DLD1 (cell line): ENCODE measurements around the gene TRPV3.

ENCODE experiments used
- in situ Hi-C: cut with HindIII; loops from 2 replicates; pipeline ENCODE4 v1.10.0; 2017; ENCODE audit warnings: low sequenced_read_pairs

Gene TRPV3

DNA sequence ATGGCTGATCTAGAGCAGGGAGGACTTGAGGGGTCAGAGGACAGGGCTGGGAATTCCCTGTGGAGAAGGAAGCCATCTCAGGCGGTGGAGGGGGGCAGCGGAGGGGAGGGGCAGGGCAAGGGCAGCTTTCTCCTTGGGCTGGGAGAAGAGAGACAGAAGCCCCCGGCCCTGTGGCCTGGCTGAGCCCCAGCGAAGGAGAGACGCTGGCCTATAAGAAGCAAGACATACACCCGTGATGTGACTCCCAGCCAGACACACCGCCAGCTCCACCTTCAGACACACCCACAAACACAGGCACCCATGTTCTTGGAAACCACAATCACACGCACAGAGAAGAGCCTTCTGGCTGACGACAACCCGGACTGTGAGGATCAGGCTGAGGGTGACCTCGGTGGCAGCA is 10.0 kb downstream of the TRPV3 start:
- in situ Hi-C loops: no loop called here

DNA sequence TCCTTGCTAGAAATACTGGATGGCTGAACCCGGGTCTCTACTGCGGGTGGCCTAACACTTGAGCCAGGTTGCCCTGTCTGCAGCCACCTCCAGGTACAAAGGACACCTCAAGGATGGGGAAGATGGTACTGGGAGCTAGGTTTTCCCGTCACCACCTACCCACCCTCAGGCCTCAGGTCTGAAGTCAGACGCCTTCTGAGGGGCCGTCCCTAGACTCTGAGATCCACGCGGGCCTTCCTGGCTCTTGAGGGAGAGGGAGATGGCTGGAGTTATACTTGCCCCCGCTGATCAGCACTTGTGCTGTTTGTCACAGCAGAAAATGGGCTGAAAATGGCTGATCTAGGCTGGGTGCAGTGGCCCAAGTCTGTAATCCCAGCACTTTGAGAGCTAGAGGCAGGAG is 10.6 kb downstream of the TRPV3 start:
- in situ Hi-C loops: no loop called here

GRCh38 chr17:3546521-3546920 is 11.1 kb downstream of the TRPV3 start:
- in situ Hi-C loops: no loop called here

GRCh38 chr17:3545151-3545550 is 12.5 kb downstream of the TRPV3 start:
- in situ Hi-C loops: no loop called here

DNA sequence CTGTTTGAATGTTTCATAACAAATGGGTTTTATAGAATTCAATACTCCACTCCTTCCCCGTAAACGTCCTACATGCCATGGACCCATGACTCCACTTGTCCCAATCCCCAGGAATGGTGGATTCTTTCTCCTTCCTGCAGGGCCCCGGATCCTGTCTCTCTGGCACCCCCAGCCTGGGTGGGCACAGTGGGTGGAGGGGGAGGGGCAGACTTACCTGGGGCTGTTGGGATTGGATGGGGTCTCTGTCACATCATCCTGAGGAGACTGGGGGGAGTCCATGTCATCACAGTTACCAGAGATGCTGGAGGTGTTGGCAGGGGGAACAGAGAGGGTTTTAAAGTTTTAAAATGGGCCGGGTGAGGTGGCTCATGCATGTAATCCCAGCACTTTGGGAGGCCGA is 13.2 kb downstream of the TRPV3 start:
- in situ Hi-C loops: no loop called here

DNA sequence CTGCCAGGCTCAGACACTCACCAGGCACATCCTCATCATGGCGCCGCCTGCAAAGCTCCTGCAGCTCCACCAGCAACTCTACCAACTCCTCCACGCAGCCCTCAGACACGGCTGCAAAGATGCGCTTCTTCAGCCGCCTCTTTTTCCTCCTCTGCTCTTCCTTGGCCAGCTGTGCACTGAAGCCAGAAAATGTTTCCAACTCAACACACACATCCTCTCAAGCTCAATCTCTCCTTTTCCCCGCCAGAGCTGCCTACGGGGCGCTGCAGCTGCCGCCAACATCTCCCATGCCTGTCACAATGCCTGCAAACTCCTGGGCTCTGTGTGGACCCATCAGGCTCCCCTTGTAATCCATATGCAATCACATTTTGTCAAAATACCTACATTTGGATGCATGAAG is 14.2 kb downstream of the TRPV3 start:
- in situ Hi-C loops: no loop called here

- in situ Hi-C loops: no loop called here
These were observed 15.1 kb downstream of the TRPV3 start for GRCh38 chr17:3542410-3543088.

DNA sequence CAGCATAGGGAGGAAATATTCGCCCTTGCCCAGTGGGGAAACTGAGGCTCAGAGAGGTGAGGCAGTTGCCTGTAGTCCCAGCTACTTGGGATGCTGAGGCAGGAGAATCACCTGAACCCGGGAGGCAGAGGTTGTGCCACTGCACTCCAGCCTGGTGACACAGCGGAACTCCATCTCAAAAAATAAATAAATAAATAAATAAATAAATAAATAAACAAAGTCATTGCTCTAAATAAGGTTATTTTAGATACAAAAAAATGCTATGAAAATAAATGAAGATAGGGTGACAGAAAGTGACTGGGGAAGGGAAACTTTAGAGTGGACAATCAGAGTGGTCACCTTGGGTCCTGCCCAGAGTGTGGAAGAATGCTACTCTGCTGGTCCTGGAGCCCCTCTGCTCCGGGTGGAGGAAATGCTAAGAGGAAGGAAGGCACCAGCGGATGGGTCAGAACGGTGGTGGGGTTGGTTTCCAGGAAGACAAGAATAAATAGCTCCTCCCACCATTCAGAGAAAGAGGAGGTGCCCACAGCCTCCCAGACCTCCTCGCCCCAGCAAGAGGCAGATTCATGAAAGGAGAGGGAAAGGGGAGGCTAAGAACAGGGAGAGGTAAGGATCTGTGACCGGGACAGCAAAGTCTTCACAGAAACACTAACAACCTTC is 17.6 kb downstream of the TRPV3 start:
- in situ Hi-C loops: no loop called here

- in situ Hi-C loops: no loop called here
These were observed 20.9 kb downstream of the TRPV3 start for GRCh38 chr17:3536716-3537115.

GRCh38 chr17:3535253-3535995 is 22.2 kb downstream of the TRPV3 start:
- in situ Hi-C loops: no loop called here

DNA sequence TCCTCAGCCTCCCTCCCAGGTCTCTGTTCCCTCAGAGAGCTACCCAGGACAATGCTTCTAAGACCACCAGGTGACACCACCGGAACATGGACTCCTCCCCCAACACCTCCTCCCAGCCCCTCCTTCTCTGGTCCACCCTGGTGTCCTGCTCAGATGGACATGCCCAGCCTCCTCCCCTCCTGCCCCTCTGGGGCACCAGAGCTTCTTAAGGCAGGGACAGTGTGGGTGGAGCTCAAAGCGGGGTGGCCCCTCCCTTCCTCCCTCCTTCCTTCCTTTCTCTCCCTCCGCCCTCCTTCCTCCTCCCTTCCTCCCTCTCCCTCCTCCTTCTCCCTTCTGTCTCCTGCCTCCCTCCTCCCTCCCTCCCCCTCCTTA is 22.7 kb downstream of the TRPV3 start:
- in situ Hi-C loops: no loop called here

GRCh38 chr17:3533752-3534151 is 23.9 kb downstream of the TRPV3 start:
- in situ Hi-C loops: no loop called here

DNA sequence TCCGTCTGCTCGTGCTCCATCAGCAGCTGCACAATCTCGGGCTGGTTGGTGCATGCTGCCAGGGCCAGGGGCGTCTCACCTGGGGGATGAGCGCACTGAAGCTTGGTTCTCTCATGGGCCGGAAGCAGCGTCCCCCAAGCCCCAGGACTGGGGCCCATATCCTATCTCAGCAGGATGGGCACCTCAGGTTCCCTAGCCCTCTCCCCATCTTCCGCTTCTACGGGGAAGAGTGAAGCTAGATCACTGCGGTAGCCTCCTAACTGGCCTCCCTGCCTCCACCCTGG is 24.8 kb downstream of the TRPV3 start:
- in situ Hi-C loops: no loop called here

DNA sequence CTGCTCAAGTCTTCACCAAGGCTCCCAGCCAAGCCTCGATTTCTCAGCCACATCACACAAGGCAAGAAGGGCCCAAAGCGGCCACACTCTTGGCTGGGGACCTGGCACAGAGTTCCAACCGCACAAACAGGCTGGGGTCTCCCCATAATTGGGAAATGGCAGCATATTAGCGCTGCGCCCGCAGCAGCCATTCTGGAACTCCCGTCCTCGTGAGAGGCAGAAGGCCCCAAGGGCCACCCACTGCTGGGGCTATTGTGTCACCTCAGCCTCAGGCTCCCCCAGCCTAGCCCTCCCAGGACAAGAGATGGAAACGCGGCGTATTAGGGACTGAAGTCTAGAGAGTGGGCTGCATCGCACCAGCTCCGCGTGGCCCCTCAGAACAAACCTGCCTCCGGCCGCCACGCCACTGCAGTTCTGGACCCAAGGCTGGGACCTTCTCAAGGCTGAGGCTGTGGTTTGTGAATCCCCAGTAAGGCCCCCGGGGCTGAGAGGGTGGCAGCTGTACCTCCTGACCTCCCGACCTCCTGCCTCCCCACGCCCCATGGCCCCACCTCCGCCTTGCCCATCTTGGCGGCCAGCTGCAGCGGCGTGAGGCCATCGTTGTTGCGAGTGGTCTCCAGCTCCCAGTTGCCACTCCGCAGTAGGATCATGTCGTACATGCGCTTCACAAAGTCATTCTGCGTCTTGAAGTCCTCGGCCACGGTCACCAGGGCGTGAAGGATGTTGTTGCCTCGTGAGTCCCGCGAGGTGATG is 25.3 kb downstream of the TRPV3 start:
- in situ Hi-C loops: no loop called here

DNA sequence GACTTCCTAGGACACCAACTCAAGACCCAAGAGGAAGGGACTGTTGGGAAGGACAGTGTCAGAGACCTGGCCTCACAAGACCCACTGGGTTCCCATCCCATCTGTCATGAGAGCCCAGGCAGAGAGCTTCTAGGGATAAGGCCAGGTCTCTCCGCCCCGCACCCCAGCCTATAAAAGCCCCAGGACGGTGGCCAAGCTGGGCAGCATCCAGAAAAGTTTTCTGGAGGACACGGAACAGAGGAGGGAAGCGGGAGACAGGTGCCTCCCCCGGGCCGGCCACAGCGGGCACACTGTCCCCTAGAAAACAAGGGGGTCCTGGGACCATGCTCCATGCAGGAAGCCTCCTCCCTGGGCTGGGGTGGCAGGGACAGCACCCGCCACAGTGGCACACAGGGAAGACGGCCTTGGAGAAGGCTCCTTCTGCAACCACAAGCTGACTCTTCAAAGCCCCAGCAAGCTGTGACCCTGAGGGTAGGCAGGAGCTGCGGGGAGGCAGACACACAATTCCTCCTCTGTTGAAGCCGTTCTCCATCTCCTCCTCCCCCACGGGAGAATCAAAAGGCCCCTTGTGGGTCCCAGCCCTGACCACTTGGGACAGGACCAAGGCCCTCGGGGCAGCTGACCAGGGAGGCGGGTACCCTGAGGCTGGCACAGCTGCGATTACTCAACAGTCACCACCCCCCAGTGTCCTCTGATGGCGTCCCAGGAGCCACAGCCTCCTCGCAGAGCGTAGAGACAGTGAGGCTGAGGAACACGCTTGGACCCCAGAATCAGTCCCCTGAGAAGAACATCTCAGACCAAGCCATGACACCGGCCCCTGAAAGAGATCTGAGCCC is 26.1 kb downstream of the TRPV3 start:
- in situ Hi-C loops: no loop called here

- in situ Hi-C loops: no loop called here
These were observed 27.5 kb downstream of the TRPV3 start for GRCh38 chr17:3529817-3530741.

GRCh38 chr17:3528880-3529511 is 28.6 kb downstream of the TRPV3 start:
- in situ Hi-C loops: no loop called here

DNA sequence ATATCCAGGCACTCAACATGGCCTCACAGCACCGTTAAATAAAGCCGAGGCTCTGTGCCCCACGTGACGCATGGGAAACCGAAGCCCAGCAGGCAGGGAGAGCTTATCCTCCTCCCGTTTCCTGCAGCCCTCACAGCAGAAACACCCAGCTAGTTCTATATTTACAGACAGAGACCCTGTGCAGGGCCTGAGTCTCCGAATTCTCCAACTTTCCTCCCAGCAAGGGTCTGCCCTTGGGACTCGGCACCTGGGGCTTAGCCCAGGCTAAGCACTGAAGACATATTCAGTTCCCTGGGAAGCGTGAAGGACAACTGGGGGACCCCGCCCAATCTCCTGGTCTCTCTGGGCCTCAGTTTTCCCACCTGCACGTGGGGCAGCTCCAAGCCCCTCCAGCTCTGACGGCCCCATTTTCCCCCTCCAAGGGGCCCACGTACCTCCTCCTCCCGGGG is 29.2 kb downstream of the TRPV3 start:
- in situ Hi-C loops: no loop called here

DNA sequence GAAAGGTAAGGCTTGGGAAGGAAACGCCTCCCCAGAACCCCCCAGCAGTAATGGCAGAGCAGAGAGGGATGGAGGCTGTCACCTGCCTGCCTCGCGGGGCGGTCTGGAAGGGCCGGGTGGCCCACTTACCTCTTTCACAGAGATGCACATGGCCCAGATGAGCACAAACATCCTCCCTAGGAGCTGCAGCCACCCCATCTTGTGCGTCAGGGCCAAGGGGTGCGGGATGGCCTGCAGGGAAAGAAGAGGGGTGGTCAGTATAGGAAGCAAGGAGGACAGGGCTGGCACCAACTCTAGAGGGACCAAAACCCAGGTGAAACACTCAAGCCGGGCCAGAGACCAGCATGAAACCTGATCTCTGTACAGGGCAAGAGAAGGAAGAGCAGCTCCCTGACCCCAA is 29.7 kb downstream of the TRPV3 start:
- in situ Hi-C loops: no loop called here
